HG02870 (cell line): ENCODE results near the gene SLC26A4.

Experiments
- ATAC-seq: cut with Tn5 transposase; IDR thresholded peaks from one replicate; pipeline ENCODE4 v1.9.1; 2021; ENCODE audit warnings: mild to moderate bottlenecking, moderate library complexity; ENCODE audit not compliant: unreplicated experiment

The SLC26A4 gene

GRCh38 chr7:107743567-107744344 is 83.1 kb downstream of the SLC26A4 start, which contains the start of gene CBLL1:
CBLL1 (plus strand) TSS chr7:107744142; CDS start chr7:107744164, 22 bp downstream.
- ATAC-seq, result peak; percentile 86

GRCh38 chr7:107744345-107744750 is 83.7 kb downstream of the SLC26A4 start:
- peak; percentile 31 for ATAC-seq

- ATAC-seq, result no peak
Observed at GRCh38 chr7:107746006-107746405, 85.4 kb downstream of the SLC26A4 start.

- ATAC-seq, result no peak
Observed at GRCh38 chr7:107751113-107751512, 90.5 kb downstream of the SLC26A4 start.

GRCh38 chr7:107754642-107755041 is 94.0 kb downstream of the SLC26A4 start:
- no peak for ATAC-seq

- no peak for ATAC-seq
Observed at GRCh38 chr7:107758667-107759066, 98.0 kb downstream of the SLC26A4 start.

- ATAC-seq, result no peak
Observed at GRCh38 chr7:107767391-107767790, 106.8 kb downstream of the SLC26A4 start.
